Esophagus squamous epithelium (tissue), 4 donors: ENCODE measurements around the gene GNG12.

Experiments used
- CTCF ChIP-seq, 6 experiments: fragments of 450-650 bp in 4 of 6; fragments of 200-600 bp in 2 of 6; sonication (generic) in 2 of 6; IDR thresholded peaks; one replicate each; pipeline ENCODE4 v1.5.1; 2016 to 2019; ENCODE audit warnings: antibody characterized with exemption in 6 of 6, mild to moderate bottlenecking in 4 of 6, moderate library complexity in 4 of 6
- POLR2A ChIP-seq, 4 donors: fragments of 450-650 bp; IDR thresholded peaks; one replicate each; pipeline ENCODE4 v1.6.1; 2017; ENCODE audit warnings: antibody characterized with exemption in 4 of 4, mild to moderate bottlenecking in 4 of 4, moderate library complexity in 3 of 4

GRCh38 chr1:67851800-67852199 is 18.5 kb upstream of the GNG12 start:
- TF ChIP-seq CTCF (IDR thresholded peaks at IDR 0.05) (no peak), POLR2A (IDR thresholded peaks at IDR 0.05) (no peak)
